Coronary artery (tissue), 2 donors: ENCODE results near the gene CRAMP1.

ENCODE experiments used
- DNase-seq: peaks from one replicate; pipeline ENCODE4 v3.0.0-alpha.2; 2017; ENCODE audit warnings: low spot score
- H3K27ac ChIP-seq, 2 donors: fragments of 200-600 bp; sonication (generic); one replicate each; pipeline ENCODE4 v1.5.1; 2016 to 2019
- H3K4me3 ChIP-seq: fragments of 200-600 bp; sonication (generic); 2 replicates; pipeline ENCODE4 v1.5.1; 2016; ENCODE audit warnings: mild to moderate bottlenecking, moderate library complexity
- TF ChIP-seq, protein P1 (sequence below): fragments of 200-600 bp; sonication (generic); IDR thresholded peaks from one replicate; pipeline ENCODE4 v1.5.1; 2019; ENCODE audit warnings: antibody characterized with exemption

Gene CRAMP1

GRCh38 chr16:1631931-1632637, 19.9 kb downstream of the CRAMP1 start:
- no peak for DNase-seq
- TF ChIP-seq, protein P1, sequence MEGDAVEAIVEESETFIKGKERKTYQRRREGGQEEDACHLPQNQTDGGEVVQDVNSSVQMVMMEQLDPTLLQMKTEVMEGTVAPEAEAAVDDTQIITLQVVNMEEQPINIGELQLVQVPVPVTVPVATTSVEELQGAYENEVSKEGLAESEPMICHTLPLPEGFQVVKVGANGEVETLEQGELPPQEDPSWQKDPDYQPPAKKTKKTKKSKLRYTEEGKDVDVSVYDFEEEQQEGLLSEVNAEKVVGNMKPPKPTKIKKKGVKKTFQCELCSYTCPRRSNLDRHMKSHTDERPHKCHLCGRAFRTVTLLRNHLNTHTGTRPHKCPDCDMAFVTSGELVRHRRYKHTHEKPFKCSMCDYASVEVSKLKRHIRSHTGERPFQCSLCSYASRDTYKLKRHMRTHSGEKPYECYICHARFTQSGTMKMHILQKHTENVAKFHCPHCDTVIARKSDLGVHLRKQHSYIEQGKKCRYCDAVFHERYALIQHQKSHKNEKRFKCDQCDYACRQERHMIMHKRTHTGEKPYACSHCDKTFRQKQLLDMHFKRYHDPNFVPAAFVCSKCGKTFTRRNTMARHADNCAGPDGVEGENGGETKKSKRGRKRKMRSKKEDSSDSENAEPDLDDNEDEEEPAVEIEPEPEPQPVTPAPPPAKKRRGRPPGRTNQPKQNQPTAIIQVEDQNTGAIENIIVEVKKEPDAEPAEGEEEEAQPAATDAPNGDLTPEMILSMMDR = no peak
- no peak overlapping the region for H3K4me3 ChIP-seq
- no peak overlapping the region for H3K27ac ChIP-seq

GRCh38 chr16:1632638-1632970, 20.4 kb downstream of the CRAMP1 start:
- no peak overlapping the region for H3K27ac ChIP-seq
- TF ChIP-seq, protein P1 = no peak
- DNase-seq = no peak
- no peak overlapping the region for H3K4me3 ChIP-seq

DNA sequence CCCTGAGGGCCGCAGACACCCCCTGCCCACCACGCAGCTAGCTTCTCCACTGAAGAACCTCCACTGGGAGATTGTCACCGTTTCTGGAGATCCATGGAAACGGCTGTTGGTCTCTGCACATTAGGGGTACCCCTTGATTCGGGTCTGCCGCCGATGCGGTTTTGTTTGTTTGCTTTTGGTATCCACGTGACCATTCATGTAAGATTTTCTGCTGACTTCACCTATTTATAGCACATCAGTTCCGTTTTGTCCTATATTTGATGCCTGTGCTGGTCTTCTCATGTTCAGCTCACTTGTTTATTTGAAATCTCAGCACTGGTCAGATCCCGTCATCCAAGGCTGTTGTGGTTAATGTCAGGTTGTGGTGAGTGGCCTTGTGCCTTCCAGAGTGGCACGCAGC, 21.1 kb downstream of the CRAMP1 start:
- TF ChIP-seq, protein P1 = no peak
- no peak for DNase-seq
- Histone ChIP-seq H3K27ac (no peak overlapping the region), H3K4me3 (no peak overlapping the region)

DNA sequence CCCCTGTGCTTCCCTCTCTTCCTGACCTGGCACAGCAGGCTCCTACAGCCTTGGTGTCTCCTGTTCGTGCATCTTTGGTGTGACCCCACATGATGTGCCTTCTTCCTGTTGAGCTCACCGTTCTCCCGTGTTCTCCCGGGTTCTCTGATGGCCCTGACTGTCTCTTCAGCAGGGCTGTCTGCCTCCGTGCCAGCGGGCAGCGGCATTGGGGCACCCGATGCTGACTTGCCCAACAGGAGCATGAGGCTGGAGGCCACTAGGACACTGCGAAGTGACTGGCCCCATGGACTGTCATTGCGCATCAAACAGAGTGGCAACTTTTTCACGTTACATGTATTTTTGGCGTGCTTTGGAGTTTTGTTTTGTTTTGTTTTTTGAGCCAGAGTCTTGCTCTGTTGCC, 22.4 kb downstream of the CRAMP1 start:
- DNase-seq = no peak
- no peak overlapping the region for H3K4me3 ChIP-seq
- no peak overlapping the region for H3K27ac ChIP-seq
- TF ChIP-seq, protein P1 = no peak

GRCh38 chr16:1635070-1635469, 22.9 kb downstream of the CRAMP1 start:
- no peak for DNase-seq
- TF ChIP-seq, protein P1 = no peak
- Histone ChIP-seq H3K27ac (no peak overlapping the region), H3K4me3 (no peak overlapping the region)

GRCh38 chr16:1637526-1637925, 25.4 kb downstream of the CRAMP1 start:
- H3K27ac ChIP-seq = no peak overlapping the region
- TF ChIP-seq, protein P1 = no peak
- no peak overlapping the region for H3K4me3 ChIP-seq
- DNase-seq = no peak

- no peak overlapping the region for H3K4me3 ChIP-seq
- H3K27ac ChIP-seq = no peak overlapping the region
- DNase-seq = no peak
- TF ChIP-seq, protein P1 = no peak
Observed at GRCh38 chr16:1638757-1639156, 26.6 kb downstream of the CRAMP1 start.
